ENCODE results near the gene MYL7. TPM values are rescaled to one million over a fixed set of nuclear protein-coding genes. Genes with fewer than 3 reads are reported as not detected.

MYL7 gene
- total RNA-seq, 6 experiments from 2014 or later = 0.30 to 0.64 (median 0.49) TPM; not detected in 2

- Mint-ChIP-seq H3K9me3 (no peaks in the 10 kb centered on the region), H3K27ac (peak overlapping the region; percentile 92), H3K36me3 (ENCODE audit: low read depth) (no peaks in the 10 kb centered on the region), H3K27me3 (ENCODE audit: insufficient read depth) (no peaks in the 10 kb centered on the region; the same call in 1 of the 2 replicates), H3K4me1 (ENCODE audit: low read depth) (peaks cover 51% of the 10 kb centered on the region), H3K4me3 (peak overlapping the region; percentile 42)
- DNase-seq = peak; percentile 93
- TF ChIP-seq CTCF (IDR thresholded peaks at IDR 0.05) = no peak
Observed at GRCh38 chr7:44101966-44102845, 38.9 kb downstream of the MYL7 start.

GRCh38 chr7:44101303-44101965 is 39.7 kb downstream of the MYL7 start:
- no peak for DNase-seq
- H3K4me1 Mint-ChIP-seq (ENCODE audit: low read depth) = peaks cover 50% of the 10 kb centered on the region
- H3K27ac Mint-ChIP-seq = peak overlapping the region; percentile 92
- no peaks in the 10 kb centered on the region for H3K36me3 Mint-ChIP-seq (ENCODE audit: low read depth)
- H3K9me3 Mint-ChIP-seq = no peaks in the 10 kb centered on the region
- H3K27me3 Mint-ChIP-seq (ENCODE audit: insufficient read depth) = no peaks in the 10 kb centered on the region; the same call in 1 of the 2 replicates
- H3K4me3 Mint-ChIP-seq = no peak overlapping the region
- TF ChIP-seq CTCF (IDR thresholded peaks at IDR 0.05) = no peak

GRCh38 chr7:44100458-44101302 is 40.5 kb downstream of the MYL7 start:
- H3K4me1 Mint-ChIP-seq (ENCODE audit: low read depth) = peaks cover 43% of the 10 kb centered on the region
- H3K4me3 Mint-ChIP-seq = no peak overlapping the region
- H3K36me3 Mint-ChIP-seq (ENCODE audit: low read depth) = no peaks in the 10 kb centered on the region
- no peak for TF ChIP-seq CTCF (IDR thresholded peaks at IDR 0.05)
- H3K27ac Mint-ChIP-seq = peak overlapping the region; percentile 81
- H3K9me3 Mint-ChIP-seq = no peaks in the 10 kb centered on the region
- DNase-seq = peak; percentile 16
- no peaks in the 10 kb centered on the region; the same call in 1 of the 2 replicates for H3K27me3 Mint-ChIP-seq (ENCODE audit: insufficient read depth)

- TF ChIP-seq CTCF (IDR thresholded peaks at IDR 0.05) = no peak
- peak overlapping the region; percentile 81 for H3K27ac Mint-ChIP-seq
- H3K36me3 Mint-ChIP-seq (ENCODE audit: low read depth) = no peaks in the 10 kb centered on the region
- no peak for DNase-seq
- peaks cover 38% of the 10 kb centered on the region for H3K4me1 Mint-ChIP-seq (ENCODE audit: low read depth)
- no peak overlapping the region for H3K4me3 Mint-ChIP-seq
- no peaks in the 10 kb centered on the region for H3K9me3 Mint-ChIP-seq
- H3K27me3 Mint-ChIP-seq (ENCODE audit: insufficient read depth) = no peaks in the 10 kb centered on the region; the same call in 1 of the 2 replicates
Observed at GRCh38 chr7:44099669-44100068, 41.5 kb downstream of the MYL7 start.

Data from HFFc6 (cell line).